GM19395 (cell line): ENCODE data around the gene PCDHGA9.
"Not testable (repeated sequence)": the region's sequence is repeated elsewhere in the genome, so short reads cannot be mapped to it uniquely, and the experiment has no call there.

Source experiments
- ATAC-seq: cut with Tn5 transposase; IDR thresholded peaks from one replicate; pipeline ENCODE4 v1.9.1; 2021; ENCODE audit warnings: mild to moderate bottlenecking, moderate library complexity; ENCODE audit not compliant: unreplicated experiment

Gene PCDHGA9

GRCh38 chr5:141402553-141403243 lies at the start of gene PCDHGA9:
PCDHGA9 (plus strand) TSS chr5:141402778; CDS start chr5:141402953, 175 bp downstream.
- ATAC-seq = no peak

- no peak for ATAC-seq
These were observed 47.6 kb upstream of the PCDHGA9 start, which contains the start of gene PCDHGA4 for GRCh38 chr5:141354900-141355469. PCDHGA4 (plus strand) TSS chr5:141355021; CDS start chr5:141355108, 87 bp downstream.

- no peak for ATAC-seq
These were observed 46.9 kb upstream of the PCDHGA9 start for GRCh38 chr5:141355641-141356040.

DNA sequence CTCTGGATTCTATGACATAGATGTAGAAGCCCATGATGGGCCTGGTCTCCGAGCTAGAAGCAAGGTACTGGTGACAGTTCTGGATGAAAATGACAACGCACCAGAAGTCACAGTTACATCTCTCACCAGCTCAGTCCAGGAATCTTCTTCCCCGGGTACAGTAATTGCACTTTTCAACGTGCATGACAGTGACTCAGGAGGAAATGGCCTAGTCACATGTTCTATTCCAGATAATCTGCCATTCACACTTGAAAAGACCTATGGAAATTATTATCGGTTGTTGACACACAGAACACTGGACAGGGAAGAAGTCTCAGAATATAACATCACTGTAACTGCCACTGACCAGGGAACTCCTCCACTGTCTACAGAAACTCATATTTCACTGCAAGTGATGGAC lies 46.4 kb upstream of the PCDHGA9 start:
- no peak for ATAC-seq

GRCh38 chr5:141356950-141357349 lies 45.6 kb upstream of the PCDHGA9 start:
- ATAC-seq = no peak

DNA sequence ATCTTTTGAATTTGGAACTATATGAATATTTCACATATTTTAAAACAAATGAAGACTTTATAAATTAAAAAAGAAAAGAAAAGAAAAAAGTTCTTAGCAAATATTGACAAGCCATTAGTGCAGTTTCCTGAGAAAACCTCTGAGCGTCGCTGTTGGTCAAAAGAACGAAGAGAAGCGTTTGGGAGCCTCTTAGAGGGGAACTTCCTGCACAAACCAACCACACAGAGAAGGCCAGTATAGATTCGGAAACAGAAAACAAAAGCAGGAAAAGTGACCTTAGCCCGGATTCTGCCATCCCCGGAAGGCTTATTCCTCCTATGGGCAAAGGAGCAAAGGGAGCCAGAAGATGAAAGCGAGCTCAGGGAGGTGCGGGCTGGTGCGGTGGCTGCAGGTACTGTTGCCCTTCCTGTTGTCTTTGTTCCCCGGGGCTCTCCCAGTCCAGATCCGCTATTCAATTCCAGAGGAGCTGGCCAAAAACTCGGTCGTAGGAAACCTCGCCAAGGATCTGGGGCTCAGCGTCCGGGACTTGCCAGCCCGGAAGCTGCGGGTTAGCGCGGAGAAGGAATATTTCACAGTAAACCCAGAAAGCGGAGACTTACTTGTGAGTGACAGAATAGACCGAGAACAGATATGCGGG lies 42.7 kb upstream of the PCDHGA9 start, which contains the start of gene PCDHGB2:
TSS of gene PCDHGB2 (plus strand) at position 205 of the 637 bp plus-strand sequence. CDS start at position 347, 142 bp downstream.
- peak; percentile 84 for ATAC-seq

GRCh38 chr5:141360685-141361084 lies 41.9 kb upstream of the PCDHGA9 start:
- no peak for ATAC-seq

DNA sequence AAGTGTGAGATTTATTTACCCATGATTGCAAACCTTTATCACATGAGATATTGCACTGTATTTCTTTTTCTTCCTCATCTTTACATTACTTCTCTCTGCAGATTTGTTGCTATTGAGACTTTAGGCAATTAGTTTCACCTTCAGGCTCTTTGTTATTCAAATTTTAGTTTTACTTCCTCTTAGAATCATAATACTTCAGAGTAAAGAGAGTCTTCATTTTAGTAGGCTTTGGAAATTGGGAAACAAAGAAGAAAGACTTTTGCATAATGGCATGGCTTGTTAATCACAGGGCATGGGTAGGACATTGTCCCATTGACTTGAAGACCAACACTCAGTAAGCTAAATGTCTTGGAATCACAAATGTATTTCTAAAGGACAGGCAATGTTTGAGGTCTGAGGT lies 39.9 kb upstream of the PCDHGA9 start:
- ATAC-seq = no peak

DNA sequence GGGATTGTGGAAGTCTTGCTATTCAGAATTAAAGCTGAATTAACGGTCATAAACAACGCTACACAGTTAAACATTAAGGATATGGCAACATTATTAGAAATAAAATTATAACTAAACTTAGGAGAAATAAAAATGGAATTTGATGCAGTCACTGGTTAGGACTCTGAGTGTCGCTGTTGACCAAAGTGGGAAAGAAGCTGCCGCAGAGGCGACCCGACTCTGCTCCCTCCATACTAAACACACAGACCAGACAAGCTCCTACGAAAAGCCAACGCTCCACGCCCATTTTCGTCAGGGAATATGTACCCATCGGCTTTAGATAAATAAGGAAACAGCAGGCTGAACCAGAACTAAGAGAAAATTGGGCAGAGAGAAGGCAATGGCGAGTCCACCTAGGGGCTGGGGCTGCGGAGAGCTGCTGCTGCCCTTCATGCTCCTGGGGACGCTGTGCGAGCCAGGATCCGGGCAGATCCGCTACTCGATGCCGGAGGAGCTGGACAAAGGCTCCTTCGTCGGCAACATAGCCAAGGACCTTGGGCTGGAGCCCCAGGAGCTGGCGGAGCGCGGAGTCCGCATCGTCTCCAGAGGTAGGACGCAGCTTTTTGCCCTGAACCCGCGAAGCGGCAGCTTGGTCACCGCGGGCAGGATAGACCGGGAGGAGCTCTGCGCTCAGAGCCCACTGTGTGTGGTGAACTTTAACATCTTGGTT lies 38.5 kb upstream of the PCDHGA9 start, which contains the start of gene PCDHGA5:
TSS of gene PCDHGA5 (plus strand) at position 211 of the 709 bp plus-strand sequence. CDS start at position 380, 169 bp downstream.
- no peak for ATAC-seq

DNA sequence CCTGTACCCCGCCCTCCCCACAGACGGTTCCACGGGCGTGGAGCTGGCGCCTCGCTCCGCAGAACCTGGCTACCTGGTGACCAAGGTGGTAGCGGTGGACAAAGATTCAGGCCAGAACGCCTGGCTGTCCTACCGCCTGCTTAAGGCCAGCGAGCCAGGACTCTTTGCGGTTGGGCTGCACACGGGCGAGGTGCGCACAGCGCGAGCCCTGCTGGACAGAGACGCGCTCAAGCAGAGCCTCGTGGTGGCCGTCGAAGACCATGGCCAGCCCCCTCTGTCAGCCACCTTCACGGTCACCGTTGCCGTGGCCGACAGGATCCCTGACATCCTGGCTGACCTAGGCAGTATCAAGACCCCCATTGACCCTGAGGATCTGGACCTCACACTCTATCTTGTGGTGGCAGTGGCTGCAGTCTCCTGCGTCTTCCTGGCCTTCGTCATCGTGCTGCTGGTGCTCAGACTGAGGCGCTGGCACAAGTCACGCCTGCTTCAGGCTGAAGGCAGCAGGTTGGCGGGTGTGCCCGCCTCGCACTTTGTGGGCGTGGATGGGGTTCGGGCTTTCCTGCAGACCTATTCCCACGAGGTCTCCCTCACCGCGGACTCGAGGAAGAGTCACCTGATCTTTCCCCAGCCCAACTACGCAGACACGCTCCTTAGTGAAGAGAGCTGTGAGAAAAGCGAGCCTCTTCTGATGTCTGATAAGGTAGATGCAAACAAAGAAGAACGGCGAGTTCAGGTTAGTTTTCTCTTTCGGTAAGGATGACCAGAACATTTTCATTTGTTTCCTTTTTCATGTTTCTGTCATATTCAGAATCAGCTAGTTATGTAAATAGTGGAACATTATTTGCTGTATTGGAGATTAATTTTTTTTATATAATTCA lies 36.3 kb upstream of the PCDHGA9 start:
- no peak for ATAC-seq

GRCh38 chr5:141369994-141370848 lies 32.4 kb upstream of the PCDHGA9 start, which contains the start of gene PCDHGB3:
PCDHGB3 (plus strand) TSS chr5:141370242; CDS start chr5:141370395, 153 bp downstream.
- ATAC-seq = peak; percentile 65

- no peak for ATAC-seq
These were observed 30.8 kb upstream of the PCDHGA9 start for GRCh38 chr5:141371572-141372475.

GRCh38 chr5:141373673-141374317 lies 28.8 kb upstream of the PCDHGA9 start, which contains the start of gene PCDHGA6:
PCDHGA6 (plus strand) TSS chr5:141373891; CDS start chr5:141374084, 193 bp downstream.
- no peak for ATAC-seq

- ATAC-seq = no peak
These were observed 28.0 kb upstream of the PCDHGA9 start for GRCh38 chr5:141374627-141375026.

DNA sequence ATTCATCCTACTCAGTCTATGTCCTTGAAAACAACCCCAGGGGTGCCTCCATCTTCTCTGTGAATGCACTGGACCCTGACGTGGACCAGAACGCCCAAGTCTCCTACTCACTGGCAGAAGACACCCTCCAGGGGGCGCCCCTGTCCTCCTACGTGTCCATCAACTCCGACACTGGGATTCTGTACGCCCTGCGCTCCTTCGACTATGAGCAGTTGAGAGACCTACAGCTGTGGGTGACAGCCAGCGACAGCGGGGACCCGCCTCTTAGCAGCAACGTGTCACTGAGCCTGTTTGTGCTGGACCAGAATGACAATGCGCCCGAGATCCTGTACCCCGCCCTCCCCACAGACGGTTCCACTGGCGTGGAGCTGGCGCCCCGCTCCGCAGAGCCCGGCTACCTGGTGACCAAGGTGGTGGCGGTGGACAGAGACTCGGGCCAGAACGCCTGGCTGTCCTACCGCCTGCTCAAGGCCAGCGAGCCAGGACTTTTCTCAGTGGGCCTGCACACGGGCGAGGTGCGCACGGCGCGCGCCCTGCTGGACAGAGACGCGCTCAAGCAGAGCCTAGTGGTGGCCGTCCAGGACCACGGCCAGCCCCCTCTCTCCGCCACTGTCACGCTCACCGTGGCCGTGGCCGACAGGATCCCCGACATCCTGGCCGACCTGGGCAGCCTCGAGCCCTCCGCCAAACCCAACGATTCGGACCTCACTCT lies 27.0 kb upstream of the PCDHGA9 start:
- ATAC-seq = not testable (repeated sequence)

DNA sequence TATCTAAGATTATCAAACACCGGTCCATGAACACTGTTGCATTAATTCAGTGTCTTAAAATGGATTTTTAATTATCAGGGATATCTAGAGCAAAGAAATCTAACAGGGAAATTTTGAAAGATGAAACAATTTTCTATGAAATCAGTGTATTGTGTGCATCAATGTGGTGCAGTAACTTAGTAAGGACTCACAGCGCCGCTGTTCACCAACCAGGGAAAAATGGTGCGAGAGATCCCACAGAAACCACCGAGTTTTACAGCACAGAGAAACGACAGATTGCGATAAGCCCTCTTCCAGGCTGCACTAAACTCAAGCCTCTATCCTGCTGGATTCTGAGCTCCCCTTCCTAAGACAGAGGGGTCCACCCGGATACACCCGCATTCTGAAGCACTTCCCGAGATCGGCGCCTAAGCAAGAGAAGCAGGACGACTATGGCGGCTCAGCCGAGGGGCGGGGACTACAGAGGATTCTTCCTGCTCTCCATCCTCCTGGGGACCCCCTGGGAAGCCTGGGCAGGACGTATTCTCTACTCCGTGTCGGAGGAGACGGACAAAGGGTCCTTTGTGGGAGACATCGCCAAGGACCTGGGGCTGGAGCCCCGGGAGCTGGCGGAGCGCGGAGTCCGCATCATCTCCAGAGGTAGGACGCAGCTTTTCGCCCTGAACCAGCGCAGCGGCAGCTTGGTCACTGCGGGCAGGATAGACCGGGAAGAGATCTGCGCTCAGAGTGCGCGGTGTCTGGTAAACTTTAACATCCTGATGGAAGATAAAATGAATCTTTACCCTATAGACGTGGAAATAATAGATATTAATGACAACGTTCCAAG lies 19.9 kb upstream of the PCDHGA9 start, which contains the start of gene PCDHGA7:
TSS of gene PCDHGA7 (plus strand) at position 274 of the 826 bp plus-strand sequence. CDS start at position 432, 158 bp downstream.
- no peak for ATAC-seq
